ENCODE results near the gene SLC2A1. TPM values are rescaled to one million over a fixed set of nuclear protein-coding genes. Genes with fewer than 3 reads are reported as not detected.

Gene SLC2A1
- total and polyA plus RNA-seq, 5 donors from 2014 or later, result 22.0 to 60.2 (median 24.9) TPM

DNA sequence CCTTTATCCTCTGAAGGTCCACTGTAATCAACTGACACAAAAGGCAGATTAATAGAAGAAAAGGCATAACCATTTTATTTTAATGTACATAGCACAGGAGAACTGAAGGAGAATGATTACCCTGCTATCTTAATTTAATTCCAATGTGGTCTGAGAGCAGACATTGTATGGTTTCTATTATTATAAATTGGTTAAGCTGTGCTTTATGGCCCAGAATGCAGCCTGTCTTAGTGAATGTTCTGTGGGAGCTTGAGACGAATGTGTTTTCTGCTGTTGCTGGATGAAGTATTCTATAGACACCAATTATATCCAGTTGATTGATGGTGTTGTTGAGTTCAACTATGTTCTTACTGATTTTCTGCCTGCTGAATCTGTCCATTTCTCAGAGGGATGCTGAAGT lies 25.0 kb upstream of the SLC2A1 start:
- Mint-ChIP-seq H3K9me3 (no peaks in the 10 kb centered on the region), H3K27me3 (peaks cover 14% of the 10 kb centered on the region), H3K4me1 (no peaks in the 10 kb centered on the region), H3K4me3 (no peak overlapping the region), H3K27ac (peak overlapping the region in 2 of 3 donors; percentile 15), H3K36me3 (peaks cover 4% of the 10 kb centered on the region)
- no peaks in the 10 kb centered on the region for H3K9me3 ChIP-seq (ENCODE audit: control insufficient read depth in 2 of 2, low read length in 2 of 2)
- H3K27me3 ChIP-seq (ENCODE audit: control insufficient read depth, insufficient read depth, low read length), result no peaks in the 10 kb centered on the region
- no peaks in the 10 kb centered on the region for H3K36me3 ChIP-seq (ENCODE audit: control insufficient read depth, insufficient read depth, low read length)
- no peak for DNase-seq
- H3K4me3 ChIP-seq (ENCODE audit: low read depth, low read length), result no peak overlapping the region
- H3K4me1 ChIP-seq (ENCODE audit: control insufficient read depth, insufficient read depth, low read length, poor library complexity, severe bottlenecking), result no peaks in the 10 kb centered on the region
- ATAC-seq (ENCODE audit: low read depth in 2 of 2), result no peak
- no peak overlapping the region for H3K27ac ChIP-seq (ENCODE audit: insufficient read depth, low read length, poor library complexity, severe bottlenecking)

GRCh38 chr1:42983253-42983652 lies 24.6 kb upstream of the SLC2A1 start:
- H3K36me3 Mint-ChIP-seq, result peaks cover 4% of the 10 kb centered on the region
- Histone ChIP-seq H3K4me1 (ENCODE audit: control insufficient read depth, insufficient read depth, low read length, poor library complexity, severe bottlenecking) (no peaks in the 10 kb centered on the region), H3K36me3 (ENCODE audit: control insufficient read depth, insufficient read depth, low read length) (no peaks in the 10 kb centered on the region), H3K4me3 (ENCODE audit: low read depth, low read length) (no peak overlapping the region), H3K27me3 (ENCODE audit: control insufficient read depth, insufficient read depth, low read length) (no peaks in the 10 kb centered on the region), H3K27ac (ENCODE audit: insufficient read depth, low read length, poor library complexity, severe bottlenecking) (no peak overlapping the region), H3K9me3 (ENCODE audit: control insufficient read depth in 2 of 2, low read length in 2 of 2) (no peaks in the 10 kb centered on the region)
- H3K9me3 Mint-ChIP-seq, result no peaks in the 10 kb centered on the region
- H3K27me3 Mint-ChIP-seq, result peaks cover 12% of the 10 kb centered on the region
- peak overlapping the region in 2 of 3 donors; percentile 15 to 82 for H3K27ac Mint-ChIP-seq
- ATAC-seq (ENCODE audit: low read depth in 2 of 2) (no peak), DNase-seq (no peak)
- no peaks in the 10 kb centered on the region for H3K4me1 Mint-ChIP-seq
- H3K4me3 Mint-ChIP-seq, result no peak overlapping the region

DNA sequence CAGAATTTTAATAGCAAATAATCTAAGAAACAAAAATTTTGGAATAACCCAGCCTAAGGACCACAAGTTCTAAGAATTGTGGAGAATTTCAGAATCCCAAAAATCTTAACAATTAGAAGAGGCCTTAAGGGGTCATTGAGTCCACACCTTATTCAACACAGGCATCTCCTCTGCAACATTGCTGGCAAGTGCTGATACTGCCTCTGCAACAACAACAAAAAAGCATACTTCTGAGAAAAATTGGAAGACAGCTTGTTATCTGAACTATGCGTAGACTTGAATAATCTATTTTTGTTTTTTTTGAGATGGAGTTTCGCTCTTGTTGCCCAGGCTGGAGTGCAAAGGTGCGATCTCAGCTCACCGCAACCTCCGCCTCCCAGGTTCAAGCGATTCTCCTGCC lies 24.0 kb upstream of the SLC2A1 start:
- H3K27me3 Mint-ChIP-seq, result peaks cover 12% of the 10 kb centered on the region
- H3K36me3 ChIP-seq (ENCODE audit: control insufficient read depth, insufficient read depth, low read length), result no peaks in the 10 kb centered on the region
- DNase-seq, result no peak
- peaks cover 0 to 2% (median 0%) of the 10 kb centered on the region in 7 donors for H3K9me3 Mint-ChIP-seq
- no peaks in the 10 kb centered on the region for H3K9me3 ChIP-seq (ENCODE audit: control insufficient read depth in 2 of 2, low read length in 2 of 2)
- peak overlapping the region in 1 of 3 donors; percentile 53 for H3K27ac Mint-ChIP-seq
- no peak overlapping the region for H3K4me3 ChIP-seq (ENCODE audit: low read depth, low read length)
- no peaks in the 10 kb centered on the region for H3K27me3 ChIP-seq (ENCODE audit: control insufficient read depth, insufficient read depth, low read length)
- no peak overlapping the region for H3K4me3 Mint-ChIP-seq
- no peak overlapping the region for H3K27ac ChIP-seq (ENCODE audit: insufficient read depth, low read length, poor library complexity, severe bottlenecking)
- H3K4me1 ChIP-seq (ENCODE audit: control insufficient read depth, insufficient read depth, low read length, poor library complexity, severe bottlenecking), result no peaks in the 10 kb centered on the region
- no peak for ATAC-seq (ENCODE audit: low read depth in 2 of 2)
- H3K4me1 Mint-ChIP-seq, result no peaks in the 10 kb centered on the region
- peaks cover 4% of the 10 kb centered on the region for H3K36me3 Mint-ChIP-seq

GRCh38 chr1:42981871-42982270 lies 23.2 kb upstream of the SLC2A1 start:
- H3K4me3 ChIP-seq (ENCODE audit: low read depth, low read length), result no peak overlapping the region
- Mint-ChIP-seq H3K27ac (no peak overlapping the region), H3K9me3 (peaks cover 0 to 2% (median 0%) of the 10 kb centered on the region in 7 donors), H3K36me3 (peaks cover 4% of the 10 kb centered on the region), H3K4me3 (no peak overlapping the region), H3K27me3 (peaks cover 12% of the 10 kb centered on the region), H3K4me1 (no peaks in the 10 kb centered on the region)
- H3K36me3 ChIP-seq (ENCODE audit: control insufficient read depth, insufficient read depth, low read length), result no peaks in the 10 kb centered on the region
- H3K27ac ChIP-seq (ENCODE audit: insufficient read depth, low read length, poor library complexity, severe bottlenecking), result no peak overlapping the region
- DNase-seq (no peak), ATAC-seq (ENCODE audit: low read depth in 2 of 2) (no peak)
- H3K9me3 ChIP-seq (ENCODE audit: control insufficient read depth in 2 of 2, low read length in 2 of 2), result no peaks in the 10 kb centered on the region
- no peaks in the 10 kb centered on the region for H3K27me3 ChIP-seq (ENCODE audit: control insufficient read depth, insufficient read depth, low read length)
- no peaks in the 10 kb centered on the region for H3K4me1 ChIP-seq (ENCODE audit: control insufficient read depth, insufficient read depth, low read length, poor library complexity, severe bottlenecking)

GRCh38 chr1:42981255-42981805 lies 22.7 kb upstream of the SLC2A1 start:
- ATAC-seq (ENCODE audit: low read depth in 2 of 2) (no peak), DNase-seq (no peak)
- Mint-ChIP-seq H3K4me3 (no peak overlapping the region), H3K4me1 (no peaks in the 10 kb centered on the region), H3K27ac (no peak overlapping the region), H3K9me3 (peaks cover 0 to 2% (median 0%) of the 10 kb centered on the region in 7 donors), H3K27me3 (peaks cover 12% of the 10 kb centered on the region), H3K36me3 (peaks cover 8% of the 10 kb centered on the region)
- Histone ChIP-seq H3K27me3 (ENCODE audit: control insufficient read depth, insufficient read depth, low read length) (no peaks in the 10 kb centered on the region), H3K27ac (ENCODE audit: insufficient read depth, low read length, poor library complexity, severe bottlenecking) (no peak overlapping the region), H3K36me3 (ENCODE audit: control insufficient read depth, insufficient read depth, low read length) (no peaks in the 10 kb centered on the region), H3K4me3 (ENCODE audit: low read depth, low read length) (no peak overlapping the region), H3K4me1 (ENCODE audit: control insufficient read depth, insufficient read depth, low read length, poor library complexity, severe bottlenecking) (no peaks in the 10 kb centered on the region), H3K9me3 (ENCODE audit: control insufficient read depth in 2 of 2, low read length in 2 of 2) (no peaks in the 10 kb centered on the region)

- ATAC-seq (ENCODE audit: low read depth in 2 of 2), result no peak
- no peak for DNase-seq
- H3K4me1 ChIP-seq (ENCODE audit: control insufficient read depth, insufficient read depth, low read length, poor library complexity, severe bottlenecking), result no peaks in the 10 kb centered on the region
- H3K27me3 Mint-ChIP-seq, result peaks cover 8% of the 10 kb centered on the region
- H3K4me1 Mint-ChIP-seq, result no peaks in the 10 kb centered on the region
- no peaks in the 10 kb centered on the region for H3K27me3 ChIP-seq (ENCODE audit: control insufficient read depth, insufficient read depth, low read length)
- no peaks in the 10 kb centered on the region for H3K9me3 ChIP-seq (ENCODE audit: control insufficient read depth in 2 of 2, low read length in 2 of 2)
- H3K27ac ChIP-seq (ENCODE audit: insufficient read depth, low read length, poor library complexity, severe bottlenecking), result no peak overlapping the region
- H3K27ac Mint-ChIP-seq, result no peak overlapping the region
- no peak overlapping the region for H3K4me3 Mint-ChIP-seq
- H3K36me3 Mint-ChIP-seq, result peaks cover 14% of the 10 kb centered on the region
- no peak overlapping the region for H3K4me3 ChIP-seq (ENCODE audit: low read depth, low read length)
- H3K9me3 Mint-ChIP-seq, result peaks cover 0 to 2% (median 0%) of the 10 kb centered on the region in 7 donors
- H3K36me3 ChIP-seq (ENCODE audit: control insufficient read depth, insufficient read depth, low read length), result no peaks in the 10 kb centered on the region
These were observed 21.5 kb upstream of the SLC2A1 start for GRCh38 chr1:42979896-42980800.

DNA sequence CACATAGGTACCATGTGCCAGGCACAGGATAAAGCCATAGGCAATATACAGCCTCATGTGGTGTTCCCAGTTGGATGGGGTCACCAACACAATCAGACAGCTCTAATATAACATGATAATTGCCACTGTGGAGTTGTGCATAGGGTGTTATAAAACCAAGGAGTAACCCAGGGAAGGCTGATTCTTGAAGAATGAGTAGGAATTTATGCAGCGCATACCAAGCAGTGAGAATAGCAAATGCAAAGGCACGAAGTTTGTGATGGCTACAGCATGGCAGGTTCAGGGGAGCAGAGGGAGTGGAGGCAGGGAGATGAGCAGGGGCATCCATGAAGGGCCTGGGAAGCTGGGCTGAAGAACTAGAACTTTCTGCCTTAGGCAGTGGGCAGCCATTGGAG lies 20.4 kb upstream of the SLC2A1 start:
- H3K4me1 Mint-ChIP-seq, result no peaks in the 10 kb centered on the region
- ATAC-seq (ENCODE audit: low read depth in 2 of 2) (no peak), DNase-seq (no peak)
- Histone ChIP-seq H3K4me1 (ENCODE audit: control insufficient read depth, insufficient read depth, low read length, poor library complexity, severe bottlenecking) (no peaks in the 10 kb centered on the region), H3K36me3 (ENCODE audit: control insufficient read depth, insufficient read depth, low read length) (no peaks in the 10 kb centered on the region), H3K4me3 (ENCODE audit: low read depth, low read length) (no peak overlapping the region), H3K27me3 (ENCODE audit: control insufficient read depth, insufficient read depth, low read length) (no peaks in the 10 kb centered on the region), H3K9me3 (ENCODE audit: control insufficient read depth in 2 of 2, low read length in 2 of 2) (no peaks in the 10 kb centered on the region), H3K27ac (ENCODE audit: insufficient read depth, low read length, poor library complexity, severe bottlenecking) (no peak overlapping the region)
- peaks cover 17% of the 10 kb centered on the region for H3K36me3 Mint-ChIP-seq
- H3K27me3 Mint-ChIP-seq, result peaks cover 8% of the 10 kb centered on the region
- H3K9me3 Mint-ChIP-seq, result peaks cover 0 to 2% (median 0%) of the 10 kb centered on the region in 7 donors
- no peak overlapping the region for H3K4me3 Mint-ChIP-seq
- no peak overlapping the region for H3K27ac Mint-ChIP-seq
